Hindlimb muscle (tissue), 1 donor: ENCODE measurements around the gene KCNN2. TPM values are rescaled to one million over a fixed set of nuclear protein-coding genes. Genes with fewer than 3 reads are reported as not detected.

ENCODE experiments used
- DNase-seq: peaks from one replicate; pipeline ENCODE4 v3.0.0-alpha.2; 2013
- polyA plus RNA-seq: library from polyadenylated mRNA; unstranded; fragments of 120-200 nt; gene quantifications from one replicate; pipeline ENCODE4 v1.2.1, GENCODE V29; 2013; ENCODE audit not compliant: insufficient read length

The KCNN2 gene
- 9.6 TPM for polyA plus RNA-seq

- DNase-seq: peak; percentile 68
Observed at GRCh38 chr5:114361724-114362196, at the start of gene KCNN2. KCNN2 (plus strand) TSS chr5:114362070; CDS start chr5:114362140, 70 bp downstream.

DNA sequence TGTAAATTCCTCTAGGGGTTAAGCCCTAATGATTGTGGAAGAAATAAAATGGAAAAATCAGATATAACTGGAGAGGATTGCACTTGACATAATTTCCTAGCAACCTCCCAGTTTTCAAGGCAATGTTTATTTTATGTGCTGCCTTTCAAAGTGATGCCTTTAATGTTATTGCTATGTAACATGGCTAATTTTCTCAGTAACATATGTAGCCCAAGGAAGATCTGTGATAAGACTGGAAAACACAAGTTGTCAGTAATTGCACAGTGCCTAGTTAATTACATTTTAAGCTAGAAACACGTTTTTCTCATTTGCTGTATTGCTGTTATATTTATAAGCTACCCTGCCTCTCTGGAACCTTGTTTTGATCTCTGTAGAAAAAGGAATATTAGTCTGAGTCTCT, 49.2 kb upstream of the KCNN2 start:
- DNase-seq: no peak

DNA sequence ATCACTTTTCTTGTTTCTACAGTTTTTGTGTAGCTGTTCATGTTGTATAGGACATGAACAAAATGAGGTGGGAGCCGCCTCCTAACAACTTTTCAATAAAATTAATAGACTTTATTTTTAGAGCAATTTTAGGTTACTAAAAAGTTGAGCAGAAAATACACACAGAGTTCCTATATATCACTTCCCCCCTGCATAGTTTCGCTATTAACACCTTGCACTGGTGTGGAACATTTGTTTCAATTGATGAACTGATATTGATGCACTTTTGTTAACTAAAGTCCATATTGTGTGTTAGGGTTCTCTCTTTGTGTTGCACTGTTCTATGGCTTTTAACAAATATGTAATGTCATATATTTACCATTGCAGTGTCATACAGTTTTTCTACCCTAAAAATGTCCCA, 47.8 kb upstream of the KCNN2 start:
- no peak for DNase-seq

DNA sequence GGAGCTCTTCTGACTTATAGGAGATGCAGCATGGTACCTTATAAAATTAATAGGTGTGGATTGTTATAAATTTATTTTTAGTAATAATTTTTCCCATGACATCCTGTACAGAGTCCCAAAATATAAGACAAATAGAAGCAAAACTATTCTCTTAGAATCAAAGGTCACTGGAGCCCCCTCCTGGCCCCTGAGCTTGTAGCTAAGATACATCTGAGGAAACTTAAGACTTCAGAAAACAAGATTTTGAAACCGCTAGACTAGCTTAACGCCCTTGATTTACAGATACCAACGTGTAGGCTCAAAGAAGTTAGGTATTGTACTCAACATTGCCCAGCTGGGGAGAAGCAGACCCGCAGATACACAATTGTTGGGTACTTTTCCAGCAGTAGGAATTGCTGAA, 45.7 kb upstream of the KCNN2 start:
- DNase-seq: no peak

GRCh38 chr5:114317751-114318150, 44.1 kb upstream of the KCNN2 start:
- DNase-seq: no peak

DNA sequence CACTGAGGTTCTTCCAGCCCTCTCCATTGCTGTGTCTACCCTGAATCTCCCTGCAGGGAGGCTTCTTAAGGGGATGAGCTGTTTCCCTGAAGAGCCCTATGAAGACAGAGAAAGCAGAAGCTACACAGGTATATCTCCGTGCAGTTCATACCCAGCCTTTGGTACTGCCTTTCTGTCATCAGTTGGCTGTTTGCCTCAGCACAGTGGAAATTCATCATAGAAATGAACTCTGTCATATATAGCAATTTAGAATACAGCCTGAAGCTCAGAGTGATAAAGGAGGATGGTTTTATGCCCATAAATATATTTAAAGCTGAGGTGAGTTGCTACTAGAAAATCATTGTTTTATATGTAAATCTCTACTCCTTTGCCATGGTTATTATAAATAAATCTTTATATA, 42.6 kb upstream of the KCNN2 start:
- no peak for DNase-seq

DNA sequence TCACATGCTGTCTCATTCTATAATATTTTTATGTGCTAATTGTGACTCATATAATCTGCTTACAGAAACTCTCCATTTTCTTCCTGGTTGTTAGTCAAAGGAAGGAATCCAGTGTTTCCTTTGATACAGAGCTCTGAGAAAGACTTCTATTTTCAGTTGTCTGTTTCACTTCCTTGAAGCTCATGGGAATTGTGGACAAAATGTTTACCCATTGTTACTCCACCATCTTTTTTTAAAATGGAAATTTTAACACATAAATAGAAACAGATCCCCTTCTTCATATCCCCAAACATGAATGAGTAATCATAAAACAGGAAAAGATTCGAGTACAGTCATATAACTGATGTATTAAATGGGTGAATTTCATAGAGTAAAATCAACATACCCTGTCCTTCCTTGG, 42.0 kb upstream of the KCNN2 start:
- DNase-seq: no peak

DNA sequence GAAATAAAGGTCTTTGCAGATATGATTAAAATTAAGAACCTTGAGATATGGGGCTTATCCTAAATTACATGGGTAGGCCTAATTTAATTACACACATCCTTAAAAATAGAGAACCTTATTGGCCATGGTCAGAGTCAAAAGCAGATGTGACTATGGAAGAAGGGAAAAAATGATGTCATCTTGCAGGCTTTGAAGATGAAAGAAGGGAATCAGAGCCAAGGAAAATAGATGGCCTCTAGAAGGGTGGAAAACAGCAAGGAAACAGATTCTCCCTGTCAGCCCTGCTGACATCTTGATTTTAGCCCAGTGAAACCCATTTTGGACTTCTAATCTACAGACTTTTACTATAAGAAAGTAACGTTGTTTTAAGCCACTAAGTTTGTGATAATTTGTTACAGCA, 37.6 kb upstream of the KCNN2 start:
- no peak for DNase-seq

DNA sequence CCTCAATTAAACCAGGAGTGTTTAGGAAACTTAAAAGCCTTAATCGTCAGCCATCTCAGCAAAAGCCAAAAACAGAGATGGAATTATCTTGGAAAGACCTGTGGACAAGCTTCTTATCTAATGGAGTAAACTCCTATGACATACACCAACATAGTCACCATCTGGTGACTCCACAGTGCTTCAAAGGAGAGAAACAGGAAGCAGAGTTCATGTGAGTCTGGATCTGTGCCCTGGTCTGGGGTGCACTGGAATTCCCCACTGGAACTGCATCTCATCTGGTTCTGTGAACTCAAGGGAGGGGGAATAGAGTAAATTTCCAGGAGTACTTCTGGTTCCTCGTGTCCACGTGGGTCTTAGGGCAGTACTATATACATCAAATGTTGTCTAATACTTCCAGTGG, 36.3 kb upstream of the KCNN2 start:
- no peak for DNase-seq

GRCh38 chr5:114327474-114327873, 34.4 kb upstream of the KCNN2 start:
- no peak for DNase-seq

- DNase-seq: no peak
Observed at GRCh38 chr5:114327987-114328386, 33.9 kb upstream of the KCNN2 start.

DNA sequence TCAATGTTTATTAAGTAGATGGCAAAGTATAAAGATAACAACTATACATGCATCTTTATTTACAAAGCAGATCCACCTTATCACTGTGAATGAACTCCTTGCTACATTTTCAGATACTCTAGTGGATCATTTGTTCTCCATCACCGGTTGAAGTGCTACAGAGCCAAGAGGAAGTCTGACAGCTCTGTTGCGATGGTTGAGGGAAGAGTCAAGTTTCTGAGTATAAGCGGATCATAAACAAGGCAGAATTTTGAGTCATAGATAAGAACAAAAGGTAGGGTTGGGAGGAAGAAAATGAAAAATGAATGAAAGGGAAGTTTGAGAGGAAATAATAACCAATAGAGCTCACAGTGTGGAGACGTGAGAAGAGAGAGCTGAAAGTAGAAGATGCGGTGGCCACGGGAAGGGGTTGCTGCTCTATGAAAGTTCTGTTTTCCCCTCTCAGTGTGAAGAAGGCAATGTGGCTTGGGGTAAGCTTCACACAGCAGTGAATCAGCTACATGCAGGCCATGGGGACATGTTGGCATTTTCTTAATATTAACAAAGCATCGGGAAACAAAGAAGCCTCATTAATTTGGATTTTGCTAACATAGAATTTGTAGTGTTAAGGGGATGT, 30.8 kb upstream of the KCNN2 start:
- DNase-seq: no peak

DNA sequence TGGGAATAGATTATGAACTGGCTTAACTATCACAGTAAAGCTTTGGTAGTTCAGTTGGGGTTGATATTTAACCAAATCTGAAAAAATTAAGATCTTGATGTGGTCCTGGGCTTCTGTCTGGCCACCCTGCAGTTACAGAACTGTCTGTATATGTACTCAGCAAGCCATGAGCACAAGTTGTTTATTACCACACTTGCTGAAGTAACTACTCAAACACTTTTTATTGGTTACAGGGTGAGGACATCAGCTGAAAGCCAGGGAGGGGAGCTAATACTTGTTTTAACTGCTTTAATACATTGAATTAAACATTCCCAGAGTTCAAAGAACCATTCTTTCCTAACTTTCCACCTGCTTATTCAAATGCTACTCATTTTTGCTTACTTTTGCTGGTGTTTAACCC, 29.4 kb upstream of the KCNN2 start:
- DNase-seq: no peak

DNA sequence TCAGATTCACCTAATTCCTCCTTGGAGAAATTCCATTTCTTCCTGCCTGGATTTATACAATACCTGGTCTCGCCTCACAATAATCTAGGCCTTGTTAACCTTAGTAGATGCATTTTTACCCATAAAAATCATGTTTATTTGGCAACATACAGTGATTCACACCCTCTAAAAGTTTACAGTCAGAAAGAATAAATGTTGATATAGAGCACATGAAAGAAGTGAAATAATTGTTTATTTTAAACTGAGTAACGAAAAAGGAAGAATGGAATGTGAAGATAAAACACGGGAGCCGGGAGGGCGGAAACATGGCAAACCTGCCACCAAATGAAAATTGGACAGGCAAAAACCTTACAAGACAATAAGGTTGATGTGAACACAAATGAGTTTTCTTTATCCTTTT, 28.9 kb upstream of the KCNN2 start:
- no peak for DNase-seq

- no peak for DNase-seq
Observed at GRCh38 chr5:114335391-114335790, 26.5 kb upstream of the KCNN2 start.

- DNase-seq: no peak
Observed at GRCh38 chr5:114339108-114339507, 22.8 kb upstream of the KCNN2 start.

DNA sequence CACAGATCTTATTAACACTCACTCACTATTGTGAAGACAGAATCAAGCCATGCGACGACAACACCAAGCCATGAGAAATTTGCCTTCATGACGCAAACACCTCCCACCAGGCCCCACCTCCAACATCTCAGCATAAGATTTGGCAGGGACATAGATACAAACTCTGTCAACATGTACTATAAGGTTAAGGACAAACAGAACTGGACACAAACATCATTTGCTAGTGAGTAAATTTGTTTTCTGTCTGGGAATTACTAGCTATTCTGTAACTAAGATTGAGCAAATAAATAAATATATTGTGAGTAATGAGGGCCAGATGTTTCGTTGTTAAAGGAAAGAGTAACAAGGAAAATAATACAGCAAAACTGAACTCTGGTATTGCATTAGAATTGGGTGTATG, 15.7 kb upstream of the KCNN2 start:
- DNase-seq: no peak

GRCh38 chr5:114355086-114355830, 6.6 kb upstream of the KCNN2 start:
- no peak for DNase-seq

GRCh38 chr5:114358329-114358728, 3.5 kb upstream of the KCNN2 start:
- no peak for DNase-seq

- DNase-seq: no peak
Observed at GRCh38 chr5:114360357-114360756, 1.5 kb upstream of the KCNN2 start.

GRCh38 chr5:114360816-114361723, 800 bp upstream of the KCNN2 start:
- DNase-seq: no peak

DNA sequence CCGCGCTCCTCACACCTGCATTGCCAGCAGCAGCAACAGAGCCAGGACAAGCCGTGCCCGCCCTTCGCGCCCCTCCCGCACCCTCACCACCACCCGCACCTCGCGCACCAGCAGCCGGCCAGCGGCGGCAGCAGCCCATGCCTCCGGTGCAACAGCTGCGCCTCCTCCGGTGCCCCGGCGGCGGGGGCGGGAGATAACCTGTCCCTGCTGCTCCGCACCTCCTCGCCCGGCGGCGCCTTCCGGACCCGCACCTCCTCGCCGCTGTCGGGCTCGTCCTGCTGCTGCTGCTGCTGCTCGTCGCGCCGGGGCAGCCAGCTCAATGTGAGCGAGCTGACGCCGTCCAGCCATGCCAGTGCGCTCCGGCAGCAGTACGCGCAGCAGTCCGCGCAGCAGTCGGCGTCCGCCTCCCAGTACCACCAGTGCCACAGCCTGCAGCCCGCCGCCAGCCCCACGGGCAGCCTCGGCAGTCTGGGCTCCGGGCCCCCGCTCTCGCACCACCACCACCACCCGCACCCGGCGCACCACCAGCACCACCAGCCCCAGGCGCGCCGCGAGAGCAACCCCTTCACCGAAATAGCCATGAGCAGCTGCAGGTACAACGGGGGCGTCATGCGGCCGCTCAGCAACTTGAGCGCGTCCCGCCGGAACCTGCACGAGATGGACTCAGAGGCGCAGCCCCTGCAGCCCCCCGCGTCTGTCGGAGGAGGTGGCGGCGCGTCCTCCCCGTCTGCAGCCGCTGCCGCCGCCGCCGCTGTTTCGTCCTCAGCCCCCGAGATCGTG, 517 bp downstream of the KCNN2 start:
- no peak for DNase-seq
